ENCODE results near the gene NANOS3. TPM values are rescaled to one million over a fixed set of nuclear protein-coding genes. Genes with fewer than 3 reads are reported as not detected.
A peak's percentile ranks its signal among the peaks of the same experiment; 100 is the strongest.

Gene NANOS3
- total and polyA plus RNA-seq, 2 of the 13 experiments (the other 11 are each of a cell fraction or from before 2014, with no cell fraction given): 0.21 TPM; not detected in 1

DNA sequence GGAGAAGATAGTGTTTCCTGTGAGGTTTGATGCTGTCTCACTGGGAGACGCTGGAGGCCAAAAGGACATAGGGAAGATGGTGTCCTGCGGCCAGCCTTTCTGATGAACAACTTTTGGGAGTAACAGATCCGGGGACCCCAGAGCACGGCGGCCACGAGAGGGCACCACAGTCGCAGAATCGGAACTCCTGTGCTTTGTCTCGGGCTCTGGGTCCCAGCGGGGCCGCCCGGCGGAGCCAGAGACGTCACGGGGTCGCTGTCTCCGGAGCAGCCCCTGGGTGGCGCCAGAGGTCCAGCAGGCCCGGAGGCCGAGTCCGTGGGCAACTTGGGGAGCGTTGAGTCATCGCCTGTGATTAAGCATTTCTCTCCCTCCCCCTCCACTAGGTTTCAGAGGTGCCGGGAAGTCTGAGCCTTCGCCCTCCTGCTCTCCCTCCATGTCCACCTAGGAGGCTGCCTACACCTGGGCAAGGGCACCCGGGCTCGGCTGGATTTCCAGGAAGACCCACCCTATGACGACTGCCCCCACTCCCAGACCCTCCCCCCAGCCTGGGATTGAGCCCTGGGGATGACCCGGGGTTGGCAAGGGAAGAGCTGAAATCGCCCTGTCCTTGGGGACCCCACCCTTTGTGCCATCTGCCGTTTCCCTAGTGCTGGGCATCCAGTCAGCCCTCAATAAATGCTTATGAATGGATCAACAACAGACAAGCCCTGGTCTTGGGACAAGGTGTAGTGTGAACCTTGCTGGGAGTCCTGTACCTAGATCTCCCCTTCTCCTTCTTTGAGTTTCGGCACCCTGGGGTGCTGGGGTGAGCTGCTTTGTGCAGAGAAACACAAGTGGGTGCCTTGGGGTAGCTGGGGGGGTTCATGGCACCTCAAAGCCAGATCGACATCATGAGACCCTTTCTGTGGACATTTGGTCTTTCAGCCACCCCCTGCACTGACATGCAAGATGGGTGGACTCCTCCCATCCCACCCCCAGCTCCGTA is 3.4 kb downstream of the NANOS3 start (continued):
- TF ChIP-seq TRAFD1 (CRISPR knock-in tag; IDR thresholded peaks at IDR 0.05; ENCODE audit: borderline replicate concordance) (no peak; the same call in 1 of the 2 replicates), NCOA5 (CRISPR knock-in tag; IDR thresholded peaks at IDR 0.05) (no peak), U2AF2 (IDR thresholded peaks at IDR 0.05; ENCODE audit: low read depth, low read length) (no peak), JDP2 (CRISPR knock-in tag; IDR thresholded peaks at IDR 0.05; ENCODE audit: borderline replicate concordance) (no peak), PAX8 (CRISPR knock-in tag; IDR thresholded peaks at IDR 0.05; ENCODE audit: borderline replicate concordance) (no peak), CCDC6 (CRISPR knock-in tag; IDR thresholded peaks at IDR 0.05) (0 out of 2 replicates have a peak, but pooled peaks have one; percentile 32), ZNF556 (CRISPR knock-in tag; IDR thresholded peaks at IDR 0.05; ENCODE audit: borderline replicate concordance) (peak; percentile 71; the same call in 1 of the 2 replicates), ZNF468 (CRISPR knock-in tag; IDR thresholded peaks at IDR 0.05) (no peak), KLF16 (CRISPR knock-in tag; IDR thresholded peaks at IDR 0.05) (peak in 1 of 2 experiments; percentile 95; a peak in 2 of 4 replicates), RNF219 (CRISPR knock-in tag; IDR thresholded peaks at IDR 0.05) (no peak), SMYD3 (CRISPR knock-in tag; IDR thresholded peaks at IDR 0.05) (no peak), SETDB1 (CRISPR knock-in tag; IDR thresholded peaks at IDR 0.05; ENCODE audit: borderline replicate concordance) (no peak), CREB3 (CRISPR knock-in tag; IDR thresholded peaks at IDR 0.05) (no peak), SRSF4 (IDR thresholded peaks at IDR 0.05; ENCODE audit: low read depth, low read length, poor library complexity, severe bottlenecking) (no peak), CBX2 (IDR thresholded peaks at IDR 0.05; ENCODE audit: low read depth, low read length) (no peak), CBX2 (CRISPR knock-in tag; IDR thresholded peaks at IDR 0.05; ENCODE audit: low read depth) (no peak)
- TF ChIP-seq, protein P1, sequence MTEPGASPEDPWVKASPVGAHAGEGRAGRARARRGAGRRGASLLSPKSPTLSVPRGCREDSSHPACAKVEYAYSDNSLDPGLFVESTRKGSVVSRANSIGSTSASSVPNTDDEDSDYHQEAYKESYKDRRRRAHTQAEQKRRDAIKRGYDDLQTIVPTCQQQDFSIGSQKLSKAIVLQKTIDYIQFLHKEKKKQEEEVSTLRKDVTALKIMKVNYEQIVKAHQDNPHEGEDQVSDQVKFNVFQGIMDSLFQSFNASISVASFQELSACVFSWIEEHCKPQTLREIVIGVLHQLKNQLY (CRISPR knock-in tag; IDR thresholded peaks at IDR 0.05): peak; percentile 35; the same call in 1 of the 2 replicates
- TF ChIP-seq, protein P2, sequence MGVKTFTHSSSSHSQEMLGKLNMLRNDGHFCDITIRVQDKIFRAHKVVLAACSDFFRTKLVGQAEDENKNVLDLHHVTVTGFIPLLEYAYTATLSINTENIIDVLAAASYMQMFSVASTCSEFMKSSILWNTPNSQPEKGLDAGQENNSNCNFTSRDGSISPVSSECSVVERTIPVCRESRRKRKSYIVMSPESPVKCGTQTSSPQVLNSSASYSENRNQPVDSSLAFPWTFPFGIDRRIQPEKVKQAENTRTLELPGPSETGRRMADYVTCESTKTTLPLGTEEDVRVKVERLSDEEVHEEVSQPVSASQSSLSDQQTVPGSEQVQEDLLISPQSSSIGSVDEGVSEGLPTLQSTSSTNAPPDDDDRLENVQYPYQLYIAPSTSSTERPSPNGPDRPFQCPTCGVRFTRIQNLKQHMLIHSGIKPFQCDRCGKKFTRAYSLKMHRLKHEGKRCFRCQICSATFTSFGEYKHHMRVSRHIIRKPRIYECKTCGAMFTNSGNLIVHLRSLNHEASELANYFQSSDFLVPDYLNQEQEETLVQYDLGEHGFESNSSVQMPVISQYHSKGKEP (CRISPR knock-in tag; IDR thresholded peaks at IDR 0.05): no peak
- TF ChIP-seq, protein P3, sequence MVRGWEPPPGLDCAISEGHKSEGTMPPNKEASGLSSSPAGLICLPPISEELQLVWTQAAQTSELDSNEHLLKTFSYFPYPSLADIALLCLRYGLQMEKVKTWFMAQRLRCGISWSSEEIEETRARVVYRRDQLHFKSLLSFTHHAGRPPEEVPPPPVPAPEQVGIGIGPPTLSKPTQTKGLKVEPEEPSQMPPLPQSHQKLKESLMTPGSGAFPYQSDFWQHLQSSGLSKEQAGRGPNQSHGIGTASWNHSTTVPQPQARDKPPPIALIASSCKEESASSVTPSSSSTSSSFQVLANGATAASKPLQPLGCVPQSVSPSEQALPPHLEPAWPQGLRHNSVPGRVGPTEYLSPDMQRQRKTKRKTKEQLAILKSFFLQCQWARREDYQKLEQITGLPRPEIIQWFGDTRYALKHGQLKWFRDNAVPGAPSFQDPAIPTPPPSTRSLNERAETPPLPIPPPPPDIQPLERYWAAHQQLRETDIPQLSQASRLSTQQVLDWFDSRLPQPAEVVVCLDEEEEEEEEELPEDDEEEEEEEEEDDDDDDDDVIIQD (CRISPR knock-in tag; IDR thresholded peaks at IDR 0.05; ENCODE audit: low read depth): no peak

Data from HepG2 (cell line).